Left lung (tissue), 10 donors: Measurements from ENCODE around the gene SPIRE2. TPM values are rescaled to one million over a fixed set of nuclear protein-coding genes. Genes with fewer than 3 reads are reported as not detected.
A peak's percentile ranks its signal among the peaks of the same experiment; 100 is the strongest.
"Not testable (repeated sequence)": the region's sequence is repeated elsewhere in the genome, so short reads cannot be mapped to it uniquely, and the experiment has no call there.

ENCODE experiments used
- ATAC-seq: fragments of 200-7000 bp; cut with Tn5 transposase; one replicate; pipeline ENCODE4 v1.9.1; 2020; ENCODE audit warnings: moderate library complexity
- DNase-seq, 4 donors: peaks; one replicate each; pipeline ENCODE4 v3.0.0-alpha.2; 2013 to 2020
- H3K27ac ChIP-seq, 2 donors: fragments of 200-600 bp; sonication (generic) in 1 of 2; one replicate each; pipeline versions ENCODE4 v1.5.0 to v1.8.0; 2020 to 2021
- H3K27me3 ChIP-seq, 2 donors: fragments of 200-600 bp; sonication (generic) in 1 of 2; one replicate each; pipeline versions ENCODE4 v1.5.0 to v1.8.0; 2020 to 2021
- H3K36me3 ChIP-seq, 2 donors: fragments of 200-600 bp; sonication (generic) in 1 of 2; one replicate each; pipeline versions ENCODE4 v1.5.0 to v1.8.0; 2020 to 2021
- H3K4me1 ChIP-seq, 2 donors: fragments of 200-600 bp; one replicate each; pipeline ENCODE4 v1.8.0; 2021
- H3K4me3 ChIP-seq, 2 donors: fragments of 200-600 bp; sonication (generic) in 1 of 2; one replicate each; pipeline versions ENCODE4 v1.5.0 to v1.8.0; 2020 to 2021; ENCODE audit warnings: mild to moderate bottlenecking in 1 of 2
- H3K9me3 ChIP-seq, 2 donors: fragments of 200-600 bp; sonication (generic) in 1 of 2; one replicate each; pipeline versions ENCODE4 v1.5.0 to v1.8.0; 2020 to 2021
- CTCF ChIP-seq, 2 donors: fragments of 200-600 bp; sonication (generic) in 1 of 2; IDR thresholded peaks; one replicate each; pipeline versions ENCODE4 v1.5.0 to v1.8.0; 2021; ENCODE audit warnings: antibody characterized with exemption in 2 of 2
- intact Hi-C, 2 donors: fragments of 100-400 bp; cut with DNase I; formaldehyde crosslinking; loops; one replicate each; pipeline versions ENCODE4 v1.11.2 to v1.14.2; 2022
- polyA plus RNA-seq, 6 donors: library from polyadenylated mRNA; unstranded; fragments of 120-200 nt; gene quantifications; one replicate each; pipeline ENCODE4 v1.2.1, GENCODE V29; 2013; ENCODE audit not compliant: insufficient read length in 6 of 6
- total RNA-seq, 2 donors: library from RNA; stranded (reverse); fragmentation: NEBNext Ultra II Directional; extraction: Animal tissue kit (Norgen Biotek cat#: 25700); gene quantifications; one replicate each; pipeline ENCODE4 v1.2.1, GENCODE V29; 2021
- donor health status: DM: no; HTN: yes; CAD: no.
- donor health status: DM: no; HTN: no; CAD: no.

SPIRE2 gene
- total and polyA plus RNA-seq, 8 donors = 9.1 to 23.9 (median 12.2) TPM

GRCh38 chr16:89827383-89828198 lies 684 bp upstream of the SPIRE2 start:
- intact Hi-C loops = no loop called here
- Histone ChIP-seq H3K27ac (peak overlapping the region; percentile 50 to 53), H3K4me3 (peak overlapping the region; percentile 31 to 48), H3K27me3 (peaks cover 0 to 29% of the 10 kb centered on the region in 2 donors), H3K9me3 (no peaks in the 10 kb centered on the region), H3K36me3 (no peaks in the 10 kb centered on the region), H3K4me1 (peaks cover 0 to 21% of the 10 kb centered on the region in 2 donors)
- TF ChIP-seq CTCF (IDR thresholded peaks at IDR 0.05) = no peak
- peak in 2 of 4 donors; percentile 66 to 80 for DNase-seq
- peak; percentile 65 for ATAC-seq

GRCh38 chr16:89828870-89829629 lies 775 bp downstream of the SPIRE2 start:
- intact Hi-C loops = no loop called here
- Histone ChIP-seq H3K4me1 (peaks cover 0 to 21% of the 10 kb centered on the region in 2 donors), H3K27me3 (peaks cover 0 to 29% of the 10 kb centered on the region in 2 donors), H3K27ac (peak overlapping the region in 1 of 2 donors; percentile 13), H3K36me3 (no peaks in the 10 kb centered on the region), H3K9me3 (no peaks in the 10 kb centered on the region), H3K4me3 (peak overlapping the region; percentile 28 to 45)
- TF ChIP-seq CTCF (IDR thresholded peaks at IDR 0.05) = no peak
- DNase-seq (peak in 1 of 4 donors; percentile 26), ATAC-seq (peak; percentile 3)

GRCh38 chr16:89829630-89830437 lies 1.6 kb downstream of the SPIRE2 start:
- ATAC-seq = no peak
- intact Hi-C loops = no loop called here
- H3K27me3 ChIP-seq = peaks cover 0 to 29% of the 10 kb centered on the region in 2 donors
- no peak overlapping the region for H3K4me3 ChIP-seq
- no peak overlapping the region for H3K27ac ChIP-seq
- no peaks in the 10 kb centered on the region for H3K36me3 ChIP-seq
- TF ChIP-seq CTCF (IDR thresholded peaks at IDR 0.05) = no peak
- H3K4me1 ChIP-seq = peaks cover 0 to 21% of the 10 kb centered on the region in 2 donors
- H3K9me3 ChIP-seq = no peaks in the 10 kb centered on the region
- no peak for DNase-seq

GRCh38 chr16:89831810-89832328 lies 3.6 kb downstream of the SPIRE2 start:
- Histone ChIP-seq H3K9me3 (no peaks in the 10 kb centered on the region), H3K27ac (no peak overlapping the region), H3K36me3 (no peaks in the 10 kb centered on the region), H3K4me3 (no peak overlapping the region), H3K4me1 (peaks cover 0 to 23% of the 10 kb centered on the region in 2 donors), H3K27me3 (peaks cover 0 to 29% of the 10 kb centered on the region in 2 donors)
- no peak for ATAC-seq
- no peak for TF ChIP-seq CTCF (IDR thresholded peaks at IDR 0.05)
- DNase-seq = no peak
- intact Hi-C loops = no loop called here

GRCh38 chr16:89833664-89834363 lies 5.5 kb downstream of the SPIRE2 start:
- H3K9me3 ChIP-seq, H3K4me3 ChIP-seq, H3K36me3 ChIP-seq, DNase-seq, ATAC-seq, H3K27ac ChIP-seq, intact Hi-C loops: not testable (repeated sequence)
- peaks cover 0 to 27% of the 10 kb centered on the region in 2 donors for H3K4me1 ChIP-seq
- H3K27me3 ChIP-seq = peaks cover 0 to 13% of the 10 kb centered on the region in 2 donors

GRCh38 chr16:89834813-89835363 lies 6.6 kb downstream of the SPIRE2 start:
- H3K4me3 ChIP-seq, intact Hi-C loops, H3K27ac ChIP-seq, H3K36me3 ChIP-seq, H3K9me3 ChIP-seq, DNase-seq, H3K27me3 ChIP-seq, ATAC-seq: not testable (repeated sequence)
- peaks cover 0 to 21% of the 10 kb centered on the region in 2 donors for H3K4me1 ChIP-seq

GRCh38 chr16:89836484-89836883 lies 8.2 kb downstream of the SPIRE2 start:
- H3K27ac ChIP-seq, DNase-seq, H3K9me3 ChIP-seq, H3K27me3 ChIP-seq, intact Hi-C loops, H3K4me3 ChIP-seq, ATAC-seq, H3K36me3 ChIP-seq: not testable (repeated sequence)
- peaks cover 0 to 21% of the 10 kb centered on the region in 2 donors for H3K4me1 ChIP-seq
